CD8-positive, alpha-beta memory T cell (primary cell): ENCODE results near the gene PLBD2. TPM values are rescaled to one million over a fixed set of nuclear protein-coding genes. Genes with fewer than 3 reads are reported as not detected.

Source experiments
- CTCF ChIA-PET: fragments of 350-600 bp; sonication (Branson Sonifier 250); formaldehyde crosslinking; loops from one replicate; lab custom pipeline; 2021; ENCODE audit warnings: antibody characterized with exemption; lab: Charles Lee
- POLR2A ChIA-PET: fragments of 350-600 bp; sonication (Branson Sonifier 250); formaldehyde crosslinking; loops from one replicate; lab custom pipeline; 2021; ENCODE audit warnings: antibody characterized with exemption; lab: Charles Lee
- DNase-seq, 5 donors: peaks; one replicate each; pipeline versions ENCODE4 v3.0.0 to v3.0.0-alpha.2; 2020 to 2022; ENCODE audit warnings: mixed read lengths in 1 of 5
- H3K27ac ChIP-seq: one replicate; pipeline ENCODE4 v1.7.0; 2013; ENCODE audit warnings: low read depth, mild to moderate bottlenecking, low read length, moderate library complexity
- H3K27me3 ChIP-seq: 2 replicates; pipeline ENCODE4 v1.7.0; 2013; ENCODE audit warnings: low read length, mild to moderate bottlenecking; ENCODE audit not compliant: insufficient read depth, poor library complexity, severe bottlenecking
- H3K36me3 ChIP-seq: 2 replicates; pipeline ENCODE4 v1.7.0; 2013; ENCODE audit warnings: mild to moderate bottlenecking, low read length, moderate library complexity; ENCODE audit not compliant: insufficient read depth
- H3K4me1 ChIP-seq: 2 replicates; pipeline ENCODE4 v1.7.0; 2013; ENCODE audit warnings: mild to moderate bottlenecking, low read length, moderate library complexity; ENCODE audit not compliant: insufficient read depth
- H3K4me3 ChIP-seq: 2 replicates; pipeline ENCODE4 v1.7.0; 2013; ENCODE audit warnings: mild to moderate bottlenecking, low read length
- H3K9me3 ChIP-seq: 2 replicates; pipeline ENCODE4 v1.7.0; 2013; ENCODE audit warnings: mild to moderate bottlenecking, low read length
- H3K27ac Mint-ChIP-seq, 8 donors: one replicate each; pipeline ENCODE4 v1.8.0; 2020 to 2021; ENCODE audit warnings: mixed read lengths in 8 of 8, mild to moderate bottlenecking in 6 of 8, inconsistent platforms in 3 of 8, moderate library complexity in 3 of 8
- H3K27me3 Mint-ChIP-seq, 2 donors: one replicate each; pipeline ENCODE4 v1.8.0; 2020 to 2021; ENCODE audit warnings: mixed read lengths in 2 of 2, mild to moderate bottlenecking in 1 of 2, moderate library complexity in 1 of 2
- H3K36me3 Mint-ChIP-seq, 3 donors: one replicate each; pipeline ENCODE4 v1.8.0; 2020 to 2021; ENCODE audit warnings: mixed read lengths in 3 of 3, inconsistent platforms in 1 of 3, mild to moderate bottlenecking in 1 of 3
- H3K4me1 Mint-ChIP-seq, 3 donors: one replicate each; pipeline ENCODE4 v1.8.0; 2020 to 2021; ENCODE audit warnings: mixed read lengths in 3 of 3, inconsistent platforms in 1 of 3, mild to moderate bottlenecking in 1 of 3
- H3K4me3 Mint-ChIP-seq, 7 donors: one replicate each; pipeline ENCODE4 v1.8.0; 2020 to 2021; ENCODE audit warnings: mixed read lengths in 7 of 7, mild to moderate bottlenecking in 6 of 7, moderate library complexity in 4 of 7, inconsistent platforms in 2 of 7
- H3K9me3 Mint-ChIP-seq, 5 donors: one replicate each; pipeline ENCODE4 v1.8.0; 2020 to 2022; ENCODE audit warnings: mixed read lengths in 5 of 5, mild to moderate bottlenecking in 3 of 5, moderate library complexity in 2 of 5, inconsistent platforms in 1 of 5
- polyA plus RNA-seq: library from polyadenylated mRNA; unstranded; fragments of 300-500 nt; fragmentation: Illumina TruSeq; gene quantifications from one replicate; pipeline ENCODE4 v1.2.3, GENCODE V29; 2021
- total RNA-seq, 2 experiments: library from RNA; stranded (reverse); gene quantifications; one replicate each; pipeline ENCODE4 v1.2.3, GENCODE V29; 2021

The PLBD2 gene
- total and polyA plus RNA-seq, 3 experiments from 2014 or later: 10.0 to 20.7 (median 19.5) TPM

DNA sequence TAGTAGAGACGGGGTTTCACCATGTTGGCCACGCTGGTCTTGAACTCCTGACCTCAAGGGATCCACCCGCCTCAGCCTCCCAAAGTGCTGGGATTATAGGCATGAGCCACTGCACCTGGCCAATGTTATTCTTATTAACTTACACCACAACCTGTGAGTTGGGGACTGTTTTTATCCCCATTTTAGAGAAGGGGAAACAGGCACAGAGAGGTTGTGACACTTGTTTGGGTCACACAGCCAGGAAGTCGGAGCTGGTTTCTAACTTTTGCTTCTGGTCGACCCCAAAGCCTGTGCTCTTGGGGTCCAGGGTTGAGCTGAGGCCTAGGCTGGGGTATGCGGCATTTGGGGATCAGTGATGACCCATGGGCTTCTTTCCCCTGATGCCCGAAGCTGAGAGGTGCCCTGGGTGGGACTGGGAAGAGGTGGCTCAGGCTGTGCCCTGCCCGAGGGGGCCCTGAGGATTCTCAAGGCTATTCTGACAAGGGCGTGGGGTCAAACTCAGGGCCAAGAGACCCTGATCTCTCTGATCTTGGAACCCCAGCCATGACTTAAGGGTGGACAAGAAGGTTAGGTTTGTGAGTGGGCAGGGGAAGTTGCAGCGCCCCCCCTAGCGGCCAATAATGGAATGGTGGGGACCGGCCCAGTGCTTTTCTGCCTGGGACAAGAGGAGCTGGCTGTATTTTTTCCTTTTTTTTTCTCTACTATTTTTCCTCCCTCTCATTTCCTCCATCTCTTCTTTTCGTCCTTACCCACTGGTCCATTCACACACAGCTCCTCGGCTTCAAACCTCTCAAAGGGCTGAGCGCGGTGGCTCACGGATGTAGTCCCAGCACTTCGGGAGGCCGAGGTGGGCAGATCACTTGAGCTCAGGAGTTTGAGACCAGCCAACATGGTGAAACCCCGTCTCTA is 66.8 kb downstream of the PLBD2 start:
- no peaks in the 10 kb centered on the region for H3K36me3 ChIP-seq
- POLR2A ChIA-PET: no interaction called here

GRCh38 chr12:113425960-113426453 is 67.6 kb downstream of the PLBD2 start:
- Histone ChIP-seq H3K36me3 (no peaks in the 10 kb centered on the region), H3K4me3 (no peak overlapping the region), H3K27ac (no peak overlapping the region), H3K27me3 (peaks cover 4% of the 10 kb centered on the region), H3K9me3 (no peaks in the 10 kb centered on the region), H3K4me1 (no peaks in the 10 kb centered on the region)
- H3K4me1 Mint-ChIP-seq: peaks cover 0 to 5% (median 3%) of the 10 kb centered on the region in 3 donors
- H3K4me3 Mint-ChIP-seq: no peak overlapping the region
- peaks cover 11 to 20% of the 10 kb centered on the region in 2 donors for H3K27me3 Mint-ChIP-seq
- POLR2A ChIA-PET: no interaction called here
- DNase-seq: no peak
- H3K36me3 Mint-ChIP-seq: no peaks in the 10 kb centered on the region
- H3K9me3 Mint-ChIP-seq: no peaks in the 10 kb centered on the region
- CTCF ChIA-PET: interaction anchor here (0.9 to 1.6 kb wide), 4 partner anchors 17 to 231 kb away, joined by 3 to 9 read pairs (median 4); no protein-coding TSS in a partner anchor
- H3K27ac Mint-ChIP-seq: no peak overlapping the region

More for the DNA sequence above, 66.8 kb downstream of the PLBD2 start:
- no peaks in the 10 kb centered on the region for H3K36me3 Mint-ChIP-seq
- DNase-seq: peak; percentile 17 to 62 (median 21)
- CTCF ChIA-PET: interaction anchor here (0.9 to 1.6 kb wide), 4 partner anchors 16 to 230 kb away, joined by 3 to 9 read pairs (median 4); no protein-coding TSS in a partner anchor
- no peak overlapping the region for H3K4me3 Mint-ChIP-seq
- Histone ChIP-seq H3K27me3 (peaks cover 4% of the 10 kb centered on the region), H3K9me3 (no peaks in the 10 kb centered on the region), H3K4me3 (no peak overlapping the region), H3K27ac (no peak overlapping the region), H3K4me1 (no peaks in the 10 kb centered on the region)
- H3K9me3 Mint-ChIP-seq: no peaks in the 10 kb centered on the region
- peaks cover 11 to 13% of the 10 kb centered on the region in 2 donors for H3K27me3 Mint-ChIP-seq
- H3K27ac Mint-ChIP-seq: peak overlapping the region in 1 of 8 donors; percentile 43
- H3K4me1 Mint-ChIP-seq: peaks cover 0 to 3% (median 3%) of the 10 kb centered on the region in 3 donors

GRCh38 chr12:113427882-113428281 is 69.5 kb downstream of the PLBD2 start:
- Mint-ChIP-seq H3K27ac (no peak overlapping the region), H3K9me3 (no peaks in the 10 kb centered on the region), H3K36me3 (no peaks in the 10 kb centered on the region), H3K27me3 (peaks cover 11 to 22% of the 10 kb centered on the region in 2 donors), H3K4me3 (no peak overlapping the region), H3K4me1 (peaks cover 0 to 2% (median 0%) of the 10 kb centered on the region in 3 donors)
- Histone ChIP-seq H3K27me3 (peaks cover 4% of the 10 kb centered on the region), H3K4me1 (no peaks in the 10 kb centered on the region), H3K36me3 (no peaks in the 10 kb centered on the region), H3K9me3 (no peaks in the 10 kb centered on the region), H3K4me3 (no peak overlapping the region), H3K27ac (no peak overlapping the region)
- POLR2A ChIA-PET: no interaction called here
- CTCF ChIA-PET: interaction anchor here (1.0 kb wide), 1 partner anchor 231 kb away, joined by 3 read pairs; no protein-coding TSS in a partner anchor
- DNase-seq: no peak

GRCh38 chr12:113428482-113428881 is 70.1 kb downstream of the PLBD2 start:
- Mint-ChIP-seq H3K27ac (no peak overlapping the region), H3K27me3 (peaks cover 11 to 22% of the 10 kb centered on the region in 2 donors), H3K4me3 (no peak overlapping the region), H3K9me3 (no peaks in the 10 kb centered on the region), H3K36me3 (no peaks in the 10 kb centered on the region), H3K4me1 (peaks cover 0 to 2% (median 0%) of the 10 kb centered on the region in 3 donors)
- Histone ChIP-seq H3K9me3 (no peaks in the 10 kb centered on the region), H3K4me1 (no peaks in the 10 kb centered on the region), H3K27ac (no peak overlapping the region), H3K36me3 (no peaks in the 10 kb centered on the region), H3K27me3 (peaks cover 4% of the 10 kb centered on the region), H3K4me3 (no peak overlapping the region)
- ChIA-PET CTCF (interaction anchor here (1.0 kb wide), 1 partner anchor 231 kb away, joined by 3 read pairs; no protein-coding TSS in a partner anchor), POLR2A (no interaction called here)
- DNase-seq: no peak

GRCh38 chr12:113432986-113433385 is 74.6 kb downstream of the PLBD2 start:
- Histone ChIP-seq H3K4me3 (no peak overlapping the region), H3K27me3 (peaks cover 4% of the 10 kb centered on the region), H3K36me3 (no peaks in the 10 kb centered on the region), H3K4me1 (no peaks in the 10 kb centered on the region), H3K27ac (no peak overlapping the region), H3K9me3 (no peaks in the 10 kb centered on the region)
- ChIA-PET POLR2A (no interaction called here), CTCF (no interaction called here)
- no peaks in the 10 kb centered on the region for H3K9me3 Mint-ChIP-seq
- no peak for DNase-seq
- H3K27ac Mint-ChIP-seq: no peak overlapping the region
- peaks cover 0 to 2% (median 0%) of the 10 kb centered on the region in 3 donors for H3K4me1 Mint-ChIP-seq
- H3K27me3 Mint-ChIP-seq: peaks cover 4 to 16% of the 10 kb centered on the region in 2 donors
- H3K4me3 Mint-ChIP-seq: no peak overlapping the region
- no peaks in the 10 kb centered on the region for H3K36me3 Mint-ChIP-seq

DNA sequence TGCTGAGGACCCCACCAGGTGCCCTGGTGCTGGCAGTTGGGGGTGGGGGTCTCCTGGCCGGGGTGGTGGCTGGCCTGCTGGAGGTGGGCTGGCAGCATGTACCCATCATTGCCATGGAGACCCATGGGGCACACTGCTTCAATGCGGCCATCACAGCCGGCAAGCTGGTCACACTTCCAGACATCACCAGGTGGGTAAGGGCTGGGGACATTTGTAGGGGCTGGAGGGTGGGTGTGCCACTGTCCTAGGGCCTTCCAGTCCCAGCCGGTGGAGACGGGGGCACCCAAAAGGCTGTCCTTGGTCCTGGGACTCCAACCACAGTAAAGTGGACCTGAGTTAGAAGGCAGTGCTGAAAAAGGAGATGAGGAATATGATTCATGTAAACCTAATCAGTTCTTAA is 77.0 kb downstream of the PLBD2 start:
- no peaks in the 10 kb centered on the region for H3K4me1 ChIP-seq
- H3K36me3 Mint-ChIP-seq: no peaks in the 10 kb centered on the region
- ChIA-PET CTCF (no interaction called here), POLR2A (no interaction called here)
- H3K9me3 Mint-ChIP-seq: no peaks in the 10 kb centered on the region
- H3K4me3 Mint-ChIP-seq: no peak overlapping the region
- H3K36me3 ChIP-seq: no peaks in the 10 kb centered on the region
- H3K4me3 ChIP-seq: no peak overlapping the region
- H3K27ac Mint-ChIP-seq: no peak overlapping the region
- no peak overlapping the region for H3K27ac ChIP-seq
- H3K4me1 Mint-ChIP-seq: peaks cover 0 to 2% (median 0%) of the 10 kb centered on the region in 3 donors
- peaks cover 6% of the 10 kb centered on the region in 2 donors for H3K27me3 Mint-ChIP-seq
- H3K27me3 ChIP-seq: no peaks in the 10 kb centered on the region
- no peak for DNase-seq
- H3K9me3 ChIP-seq: no peaks in the 10 kb centered on the region

GRCh38 chr12:113436586-113436985 is 78.2 kb downstream of the PLBD2 start:
- POLR2A ChIA-PET: no interaction called here
- CTCF ChIA-PET: no interaction called here
- Mint-ChIP-seq H3K27ac (no peak overlapping the region), H3K36me3 (no peaks in the 10 kb centered on the region), H3K27me3 (peaks cover 0 to 8% of the 10 kb centered on the region in 2 donors), H3K9me3 (no peaks in the 10 kb centered on the region), H3K4me3 (no peak overlapping the region), H3K4me1 (no peaks in the 10 kb centered on the region)
- Histone ChIP-seq H3K9me3 (no peaks in the 10 kb centered on the region), H3K36me3 (no peaks in the 10 kb centered on the region), H3K27ac (no peak overlapping the region), H3K4me1 (no peaks in the 10 kb centered on the region), H3K4me3 (no peak overlapping the region), H3K27me3 (no peaks in the 10 kb centered on the region)
- DNase-seq: no peak
